ENCODE results near the gene MYO5B.

DNA sequence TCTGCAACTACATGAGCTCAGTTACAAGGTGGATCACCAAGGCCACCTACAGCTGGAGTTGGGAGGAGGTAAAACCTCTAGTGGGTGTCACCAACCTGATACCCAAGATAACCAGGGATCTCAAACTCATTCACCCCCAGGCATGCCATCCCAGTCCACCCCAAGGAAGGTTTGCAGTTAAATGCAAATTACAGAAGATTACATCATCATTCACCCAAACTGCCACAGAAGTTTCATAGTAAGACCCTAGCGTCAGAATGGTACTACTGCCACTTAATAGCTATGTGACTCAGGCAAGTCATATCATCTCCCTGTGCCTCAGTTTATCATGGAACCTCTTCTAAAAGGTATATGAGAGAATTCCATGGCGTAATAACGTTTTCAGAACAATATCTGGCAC is 111.2 kb downstream of the MYO5B start:
- TF ChIP-seq CTCF (conservative IDR thresholded peaks at IDR 0.05) (no peak), ZFX (IDR thresholded peaks at IDR 0.05) (no peak)
